HL-60/S4 treated with retinoic acid at 250 ng/mL for 4 days and 3 days (cell line): ENCODE measurements around the gene GRID2.

ENCODE experiments used
- in situ Hi-C: fragments of 300-500 bp; cut with MboI; formaldehyde crosslinking; loops from 2 replicates; pipeline ENCODE4 v1.7.0; 2022; ENCODE audit warnings: low sequenced_read_pairs

The GRID2 gene

DNA sequence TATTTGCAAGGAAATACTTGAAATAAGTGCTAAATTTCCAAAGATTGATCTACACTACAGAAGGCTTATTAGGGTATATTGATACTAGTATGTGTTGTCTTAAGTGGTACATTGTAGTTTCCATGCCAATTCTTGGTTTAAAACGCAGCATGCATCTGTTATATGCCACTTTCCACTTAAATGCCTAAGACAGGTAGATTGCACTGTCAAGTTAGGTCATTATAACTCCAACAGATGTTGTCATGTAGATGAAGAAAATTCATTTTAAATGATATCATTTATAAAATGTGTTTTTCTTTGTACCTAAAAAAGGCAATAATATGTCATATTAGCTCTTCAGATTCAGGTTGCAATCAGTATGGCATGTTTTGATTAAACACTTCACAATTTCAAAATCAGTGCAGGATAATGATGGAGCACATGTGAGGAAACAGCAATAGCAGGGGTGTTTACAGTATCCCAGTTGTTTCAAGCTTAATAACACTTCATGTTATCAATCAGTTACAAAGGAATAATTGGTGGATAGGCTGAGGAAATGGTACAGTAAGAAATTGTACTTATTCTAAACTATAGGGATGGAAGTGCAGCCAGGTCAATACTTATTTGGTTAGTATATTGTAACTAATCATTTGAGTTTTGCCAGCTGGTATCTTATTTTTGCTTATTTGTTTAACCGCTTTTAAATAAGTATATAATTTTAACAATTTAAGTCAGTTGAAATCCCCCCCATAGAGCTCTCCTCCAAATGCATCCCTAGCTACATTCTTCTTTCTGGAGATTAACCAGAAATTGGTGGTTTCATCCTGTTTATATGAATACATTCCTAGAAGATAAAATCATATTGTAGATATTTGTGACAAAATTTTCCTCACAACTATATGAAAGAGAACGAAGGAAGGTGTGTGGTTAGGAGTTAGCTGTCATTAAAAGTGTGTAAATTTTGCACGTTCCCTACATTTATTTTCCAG is 1070.4 kb downstream of the GRID2 start:
- in situ Hi-C loops, result no loop called here

DNA sequence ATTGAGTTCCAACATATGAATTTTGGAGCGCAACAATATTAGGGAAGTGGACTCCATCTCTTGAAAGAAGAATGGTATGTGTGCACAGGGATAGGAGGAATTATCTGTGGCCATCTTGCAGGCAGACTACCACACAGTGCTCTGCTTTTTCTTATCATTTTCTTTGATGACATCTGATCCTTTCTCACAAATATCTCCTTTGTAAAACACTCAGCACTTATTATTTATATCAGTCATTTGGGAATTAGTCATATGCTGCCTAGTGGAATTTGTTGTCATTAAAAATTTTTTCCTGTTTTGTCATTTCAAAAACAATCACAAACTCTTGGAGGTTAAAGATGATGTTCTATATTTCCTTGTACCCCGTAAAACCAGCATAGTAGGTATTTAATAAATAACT is 1080.5 kb downstream of the GRID2 start:
- in situ Hi-C loops, result no loop called here

- in situ Hi-C loops, result no loop called here
Measured at GRCh38 chr4:93384887-93385286, 1081.1 kb downstream of the GRID2 start.

- in situ Hi-C loops, result no loop called here
Measured at GRCh38 chr4:93394545-93395081, 1090.8 kb downstream of the GRID2 start.

DNA sequence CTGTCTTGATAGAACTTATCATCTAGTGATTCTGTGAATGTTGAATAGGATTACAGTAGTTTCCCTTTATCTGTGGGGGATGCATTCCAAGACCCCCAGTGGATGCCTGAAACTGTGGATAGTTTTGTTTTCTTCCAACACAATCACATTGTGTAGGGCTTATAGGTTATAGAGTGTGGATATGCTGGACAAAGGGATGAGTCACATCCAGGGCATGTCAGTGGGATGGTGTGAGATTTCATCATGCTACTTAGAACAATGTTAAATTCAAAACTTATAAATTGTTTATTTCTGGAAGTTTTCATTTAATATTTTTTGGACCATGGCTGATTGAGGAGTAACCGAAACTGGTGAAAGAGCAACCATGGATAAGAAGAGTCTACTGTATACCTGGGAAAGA is 1092.5 kb downstream of the GRID2 start:
- in situ Hi-C loops, result no loop called here

DNA sequence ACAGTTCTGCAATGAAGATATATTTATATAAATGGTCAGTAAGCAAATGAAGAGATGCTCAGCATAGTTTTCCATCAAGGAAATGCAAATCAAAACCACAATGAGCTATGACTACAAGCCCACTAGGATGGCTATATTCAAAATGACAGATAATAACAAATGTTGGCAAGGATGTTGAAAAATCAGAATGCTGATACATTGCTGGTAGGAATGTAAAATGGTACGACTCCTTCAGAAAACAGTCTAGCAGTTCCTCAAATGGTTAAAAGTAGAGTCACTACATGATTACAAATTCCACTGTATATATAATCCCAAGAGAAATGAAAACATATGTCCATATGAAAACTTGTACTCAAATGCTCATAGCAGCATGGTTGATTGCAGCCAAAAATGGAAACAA is 1099.8 kb downstream of the GRID2 start:
- in situ Hi-C loops, result no loop called here

GRCh38 chr4:93407493-93408275 is 1103.9 kb downstream of the GRID2 start:
- in situ Hi-C loops, result no loop called here

DNA sequence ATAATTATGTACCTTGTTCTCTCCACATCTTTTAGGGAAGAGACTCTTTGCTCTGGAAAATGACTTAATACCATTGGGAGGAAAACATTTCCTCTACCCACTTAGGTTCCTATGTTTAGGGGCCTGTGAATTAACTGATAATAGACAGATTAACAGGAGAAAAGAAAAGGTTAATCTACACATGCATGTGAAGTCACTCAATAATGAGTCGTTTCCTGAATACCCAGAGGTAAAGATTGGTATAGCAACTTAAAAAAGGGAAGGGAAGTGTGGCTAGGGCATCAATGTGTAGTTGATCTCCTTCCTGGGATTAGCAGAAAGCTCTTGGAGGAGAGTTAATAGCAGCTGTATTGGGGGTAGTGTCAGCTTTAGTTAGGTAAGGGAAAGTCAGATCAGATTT is 1105.3 kb downstream of the GRID2 start:
- in situ Hi-C loops, result no loop called here

- in situ Hi-C loops, result no loop called here
Measured at GRCh38 chr4:93414041-93414550, 1110.3 kb downstream of the GRID2 start.

DNA sequence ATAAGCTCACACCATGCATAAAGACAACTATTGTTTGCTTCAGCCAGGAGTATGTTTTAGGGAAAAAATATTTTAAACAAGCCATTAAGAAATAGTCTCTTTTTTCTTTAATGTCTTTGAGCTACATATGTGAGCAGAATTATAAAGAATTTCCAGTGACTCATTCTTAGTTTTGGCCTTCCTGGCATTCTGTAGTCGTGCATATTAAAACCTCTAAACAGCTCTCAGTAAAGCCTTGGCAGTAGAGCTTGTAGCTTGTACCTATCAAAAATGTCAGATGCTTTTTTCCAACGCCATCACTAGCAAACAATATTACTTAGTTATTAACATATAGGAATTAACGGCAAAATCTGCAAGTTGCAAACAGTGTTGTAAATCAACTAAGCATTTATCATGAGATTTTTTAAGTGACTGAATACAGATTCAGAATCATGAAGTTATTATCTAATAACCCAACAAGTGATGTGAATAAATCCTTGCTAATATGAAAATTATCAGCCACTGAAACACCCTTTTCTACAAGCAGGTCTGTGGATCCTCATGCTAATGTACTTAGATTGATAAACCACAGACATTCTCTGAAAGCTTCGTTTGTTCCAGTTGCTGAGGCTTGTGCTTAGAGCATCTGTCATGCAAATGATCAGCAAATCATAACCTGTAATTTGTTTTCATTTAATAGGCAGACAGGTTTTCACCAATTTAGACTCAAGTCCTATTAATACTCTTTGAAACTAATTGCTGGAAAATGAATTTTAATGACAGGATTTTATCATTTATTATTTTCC is 1112.8 kb downstream of the GRID2 start:
- in situ Hi-C loops, result no loop called here

DNA sequence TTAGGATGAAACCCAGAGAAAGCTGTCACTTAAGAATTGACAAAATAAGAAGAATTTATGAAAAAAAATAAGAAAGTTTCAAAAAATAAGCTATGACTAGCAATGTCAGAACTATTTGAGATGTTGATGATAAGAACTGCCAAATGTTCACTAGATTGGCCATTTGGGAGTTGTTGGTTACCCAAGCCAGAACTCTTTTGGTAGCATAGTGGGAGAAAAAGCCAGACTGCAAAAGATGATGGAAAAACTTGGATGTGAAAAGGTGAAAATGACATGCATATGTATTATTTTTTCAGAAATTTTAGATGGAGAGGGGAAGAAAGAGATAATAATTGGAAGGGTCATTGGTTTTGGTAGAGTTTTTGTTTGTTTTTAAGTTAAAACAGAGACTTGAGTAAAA is 1127.6 kb downstream of the GRID2 start:
- in situ Hi-C loops, result no loop called here

- in situ Hi-C loops, result no loop called here
Measured at GRCh38 chr4:93433840-93434239, 1130.1 kb downstream of the GRID2 start.

DNA sequence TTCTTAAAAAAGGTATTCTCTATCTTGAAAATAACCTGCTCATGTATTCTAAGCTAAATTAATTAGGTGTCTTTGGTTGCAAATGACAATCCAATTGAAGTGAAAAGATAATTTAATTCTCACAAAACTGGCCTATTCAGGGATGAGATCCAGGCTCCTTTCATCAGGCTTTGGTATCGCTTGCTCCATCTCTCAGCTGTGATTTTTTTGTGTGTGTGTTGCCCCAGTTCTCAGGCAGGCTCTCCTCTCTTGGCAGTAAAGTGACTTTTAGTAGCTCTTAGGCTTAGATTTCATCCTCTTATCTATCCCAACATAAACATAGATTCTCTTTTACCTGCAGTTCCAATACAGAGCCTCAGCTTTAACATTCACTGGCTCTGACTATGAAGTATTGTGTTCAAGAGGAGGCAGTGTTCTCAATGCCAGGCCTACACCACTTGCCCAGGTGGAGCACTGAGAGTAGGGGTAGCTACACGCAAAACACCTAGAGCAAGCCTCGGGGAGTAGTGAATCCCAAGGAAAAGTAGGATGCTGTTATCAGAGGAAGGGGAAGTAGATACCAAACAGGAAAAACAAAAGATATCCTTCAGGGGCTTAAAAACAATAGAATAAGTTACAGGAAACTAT is 1132.3 kb downstream of the GRID2 start:
- in situ Hi-C loops, result no loop called here

DNA sequence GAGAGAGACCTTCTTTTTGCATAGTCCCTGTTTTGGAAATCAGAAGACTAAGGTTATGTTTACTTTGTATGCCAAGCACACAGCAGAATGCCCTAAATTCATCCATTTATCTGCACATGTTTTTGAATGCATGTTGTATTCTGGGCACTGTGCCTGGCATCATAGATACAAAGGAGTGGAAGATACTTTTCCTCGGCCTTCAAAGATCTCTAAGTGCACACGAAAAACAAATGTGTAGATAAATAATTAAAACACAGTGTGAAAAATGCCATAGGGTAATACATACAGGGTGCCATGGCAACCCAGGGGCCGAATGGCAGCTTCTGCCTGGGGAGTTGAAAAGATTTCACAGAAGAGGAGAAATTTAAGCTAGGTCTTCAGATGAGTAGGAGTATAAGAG is 1134.2 kb downstream of the GRID2 start:
- in situ Hi-C loops, result no loop called here

DNA sequence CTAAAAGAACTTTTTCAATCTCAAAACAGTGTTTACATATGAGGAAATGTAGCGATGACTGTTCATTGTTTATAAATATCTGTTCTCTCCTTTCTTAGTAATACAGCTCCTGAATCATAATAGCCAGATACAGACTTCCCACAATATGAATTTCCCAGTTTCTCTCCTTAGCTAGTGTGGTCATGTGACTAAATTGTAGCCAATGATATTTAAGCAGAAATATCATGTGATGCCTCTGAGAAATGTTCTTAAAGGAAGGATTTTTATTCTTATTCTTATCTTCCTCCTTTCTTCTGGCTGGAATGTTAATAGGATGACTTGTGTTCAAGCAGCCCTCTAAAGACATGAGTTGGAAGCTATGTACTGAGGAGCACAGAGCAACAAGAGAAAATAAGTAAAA is 1141.1 kb downstream of the GRID2 start:
- in situ Hi-C loops, result no loop called here

- in situ Hi-C loops, result no loop called here
Measured at GRCh38 chr4:93446038-93446437, 1142.3 kb downstream of the GRID2 start.

DNA sequence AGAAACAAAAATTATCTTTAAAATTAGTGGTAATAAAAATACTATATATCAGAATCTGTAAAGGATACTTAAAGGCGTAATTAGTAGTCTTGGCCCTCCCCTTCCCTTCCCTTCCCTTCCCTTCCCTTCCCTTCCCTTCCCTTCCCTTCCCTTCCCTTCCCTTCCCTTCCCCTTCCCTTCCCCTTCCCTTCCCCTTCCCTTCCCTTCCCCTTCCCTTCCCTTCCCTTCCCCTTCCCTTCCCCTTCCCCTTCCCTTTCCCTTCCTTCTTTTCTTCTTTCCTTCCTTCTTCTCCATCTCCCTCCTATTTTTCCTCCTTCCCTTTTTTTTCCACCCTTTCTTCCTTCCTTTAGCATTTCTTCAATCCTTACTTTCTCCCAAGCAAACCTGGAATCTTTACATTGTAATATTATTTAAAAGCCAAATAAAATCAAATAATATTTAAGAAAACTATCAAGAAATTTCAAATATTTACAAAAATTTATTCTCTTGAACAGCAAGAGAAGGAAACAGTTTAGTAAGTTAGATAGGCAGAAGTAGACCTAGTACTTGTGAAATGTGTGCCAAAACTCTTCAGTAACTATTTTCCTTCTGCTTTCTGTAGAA is 1145.0 kb downstream of the GRID2 start:
- in situ Hi-C loops, result no loop called here

DNA sequence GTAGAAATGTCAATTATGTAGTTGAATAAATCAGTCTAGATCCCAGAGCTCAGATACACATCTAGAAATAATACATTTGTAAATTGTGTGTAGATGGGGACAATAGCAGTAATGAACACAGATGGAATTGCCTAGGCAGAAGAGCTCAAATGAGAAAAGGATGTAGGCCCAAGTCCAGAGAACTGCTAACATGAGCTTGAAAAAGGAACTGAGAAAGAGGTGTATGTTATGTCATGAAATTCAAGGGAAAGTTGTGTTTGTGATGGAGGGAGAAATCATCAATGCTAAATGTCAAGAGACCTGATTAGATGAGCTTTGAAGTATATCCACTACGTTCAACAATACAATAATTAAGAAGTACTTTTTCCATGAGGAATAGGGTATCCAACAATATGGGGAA is 1148.2 kb downstream of the GRID2 start:
- in situ Hi-C loops, result no loop called here

GRCh38 chr4:93461541-93461940 is 1157.8 kb downstream of the GRID2 start:
- in situ Hi-C loops, result no loop called here

DNA sequence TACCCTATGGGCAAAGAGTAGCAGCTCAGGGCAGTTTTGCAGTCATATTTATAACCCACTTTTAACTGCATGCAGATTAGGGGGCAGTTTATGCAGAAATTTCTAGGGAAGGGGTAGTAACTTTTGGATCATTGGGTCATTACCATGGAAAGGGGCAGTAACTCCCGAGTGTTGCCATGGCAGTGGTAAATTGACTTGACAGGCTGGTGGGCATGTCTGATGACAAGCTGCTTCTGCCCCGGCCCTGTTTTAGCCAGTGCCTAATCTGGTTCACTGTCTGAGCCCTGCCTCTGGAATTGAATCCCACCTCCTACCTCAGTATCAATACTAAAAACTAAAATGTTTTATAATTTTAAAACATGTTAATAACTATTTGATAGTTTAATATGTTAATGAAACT is 1162.7 kb downstream of the GRID2 start:
- in situ Hi-C loops, result no loop called here
